HUES6 (cell line): ENCODE results near the gene VARS2.
"Not testable (repeated sequence)": the region's sequence is repeated elsewhere in the genome, so short reads cannot be mapped to it uniquely, and the experiment has no call there.

ENCODE experiments used
- H3K27ac ChIP-seq: 2 replicates; pipeline ENCODE4 v1.7.0; 2013; ENCODE audit warnings: low read depth, mild to moderate bottlenecking, low read length, inconsistent platforms
- H3K27me3 ChIP-seq: 2 replicates; pipeline ENCODE4 v1.6.1; 2013; ENCODE audit warnings: low read length; ENCODE audit not compliant: control insufficient read depth, insufficient read depth
- H3K36me3 ChIP-seq: 2 replicates; pipeline ENCODE4 v1.6.1; 2013; ENCODE audit warnings: low read length; ENCODE audit not compliant: control insufficient read depth, insufficient read depth
- H3K4me1 ChIP-seq: 2 replicates; pipeline ENCODE4 v1.6.1; 2013; ENCODE audit warnings: low read length; ENCODE audit not compliant: control insufficient read depth, insufficient read depth
- H3K4me3 ChIP-seq: 2 replicates; pipeline ENCODE4 v1.5.1; 2013; ENCODE audit warnings: low read depth, low read length
- H3K9ac ChIP-seq: one replicate; pipeline ENCODE4 v1.6.1; 2013; ENCODE audit warnings: mild to moderate bottlenecking, low read length
- H3K9me3 ChIP-seq: 2 replicates; pipeline ENCODE4 v1.6.1; 2013; ENCODE audit warnings: low read depth, low read length; ENCODE audit not compliant: control insufficient read depth, insufficient read depth

The VARS2 gene

GRCh38 chr6:30917041-30917440, 3.0 kb downstream of the VARS2 start:
- H3K4me3 ChIP-seq: no peak overlapping the region
- H3K27ac ChIP-seq: no peak overlapping the region
- H3K9ac ChIP-seq: no peak overlapping the region
- peaks cover 56% of the 10 kb centered on the region for H3K36me3 ChIP-seq
- H3K27me3 ChIP-seq: no peaks in the 10 kb centered on the region
- H3K9me3 ChIP-seq: no peaks in the 10 kb centered on the region
- peaks cover 22% of the 10 kb centered on the region for H3K4me1 ChIP-seq

- Histone ChIP-seq H3K27me3 (no peaks in the 10 kb centered on the region), H3K4me1 (peaks cover 26% of the 10 kb centered on the region), H3K27ac (no peak overlapping the region), H3K36me3 (peaks cover 56% of the 10 kb centered on the region), H3K9ac (no peak overlapping the region), H3K4me3 (no peak overlapping the region), H3K9me3 (no peaks in the 10 kb centered on the region)
Measured at GRCh38 chr6:30917487-30917886, 3.4 kb downstream of the VARS2 start.

DNA sequence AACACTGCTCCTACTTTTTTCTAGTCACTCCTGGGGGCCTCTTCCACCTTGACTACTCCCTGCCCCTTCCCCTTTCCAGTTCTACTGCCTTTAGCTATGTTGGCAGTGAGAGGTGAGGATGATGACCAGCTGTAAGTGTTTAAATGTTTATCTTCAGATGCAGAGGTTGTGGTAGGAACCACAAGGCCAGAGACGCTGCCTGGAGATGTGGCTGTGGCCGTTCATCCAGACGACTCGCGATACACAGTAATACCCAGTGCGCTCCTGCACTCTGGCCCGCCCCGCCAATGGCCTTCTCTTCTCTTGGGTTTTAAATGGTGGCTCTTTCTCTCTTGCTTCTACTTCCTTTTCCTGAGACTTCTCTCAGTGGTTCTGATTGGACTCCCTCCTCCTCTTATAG, 4.6 kb downstream of the VARS2 start:
- H3K36me3 ChIP-seq: peaks cover 65% of the 10 kb centered on the region
- H3K27ac ChIP-seq: no peak overlapping the region
- H3K9me3 ChIP-seq: no peaks in the 10 kb centered on the region
- no peak overlapping the region for H3K9ac ChIP-seq
- H3K27me3 ChIP-seq: no peaks in the 10 kb centered on the region
- H3K4me1 ChIP-seq: peaks cover 31% of the 10 kb centered on the region
- no peak overlapping the region for H3K4me3 ChIP-seq

DNA sequence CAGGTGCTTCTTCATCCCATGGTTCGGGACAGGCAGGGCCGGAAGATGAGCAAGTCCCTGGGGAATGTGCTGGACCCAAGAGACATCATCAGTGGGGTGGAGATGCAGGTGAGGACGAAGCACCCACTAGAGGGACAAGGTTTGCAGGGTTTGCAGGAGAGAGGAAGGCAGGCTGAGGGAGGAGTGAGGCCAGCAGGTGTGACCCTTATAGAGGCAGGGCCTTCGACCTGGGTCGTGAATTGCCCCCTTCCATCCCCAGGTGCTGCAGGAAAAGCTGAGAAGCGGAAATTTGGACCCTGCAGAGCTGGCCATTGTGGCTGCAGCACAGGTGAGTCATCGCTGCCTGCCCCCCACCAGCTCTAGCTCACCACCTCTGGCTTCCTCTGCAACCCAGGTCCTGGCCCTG, 8.4 kb downstream of the VARS2 start:
- H3K9ac ChIP-seq: no peak overlapping the region
- H3K27ac ChIP-seq: no peak overlapping the region
- peaks cover 17% of the 10 kb centered on the region; the same call in 1 of the 2 replicates for H3K4me1 ChIP-seq
- no peak overlapping the region for H3K4me3 ChIP-seq
- H3K27me3 ChIP-seq: no peaks in the 10 kb centered on the region
- H3K36me3 ChIP-seq: peaks cover 80% of the 10 kb centered on the region
- no peaks in the 10 kb centered on the region for H3K9me3 ChIP-seq

GRCh38 chr6:30924040-30924627, 10.1 kb downstream of the VARS2 start:
- H3K27me3 ChIP-seq, H3K9me3 ChIP-seq, H3K9ac ChIP-seq, H3K4me3 ChIP-seq, H3K27ac ChIP-seq: not testable (repeated sequence)
- Histone ChIP-seq H3K4me1 (peaks cover 17% of the 10 kb centered on the region; the same call in 1 of the 2 replicates), H3K36me3 (peaks cover 75% of the 10 kb centered on the region)

DNA sequence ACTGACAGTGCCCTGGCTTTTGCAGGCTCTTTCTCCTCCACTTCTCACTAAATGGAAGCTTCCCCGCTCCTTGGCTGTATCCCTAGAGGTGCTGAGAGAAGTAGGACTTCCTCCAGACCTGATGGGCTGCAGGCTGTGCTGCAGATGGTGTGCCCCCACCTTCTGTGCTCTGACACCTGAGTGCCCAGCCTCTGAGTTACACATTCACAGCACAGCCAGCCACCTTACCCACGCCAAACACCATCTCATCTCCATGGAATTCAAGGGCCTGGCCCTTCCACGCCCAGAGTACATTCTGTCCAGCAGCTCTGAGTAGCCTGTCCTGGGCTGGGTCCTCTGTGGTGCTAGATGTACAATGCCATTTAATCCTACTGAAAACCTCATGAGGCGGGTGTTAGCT, 12.6 kb downstream of the VARS2 start:
- Histone ChIP-seq H3K36me3 (peaks cover 53% of the 10 kb centered on the region), H3K27me3 (no peaks in the 10 kb centered on the region), H3K9me3 (peaks cover 7% of the 10 kb centered on the region), H3K9ac (no peak overlapping the region), H3K27ac (no peak overlapping the region), H3K4me3 (no peak overlapping the region), H3K4me1 (peaks cover 17% of the 10 kb centered on the region; the same call in 1 of the 2 replicates)

- H3K36me3 ChIP-seq: peaks cover 49% of the 10 kb centered on the region
- H3K27ac ChIP-seq, H3K4me3 ChIP-seq, H3K27me3 ChIP-seq, H3K9ac ChIP-seq, H3K9me3 ChIP-seq: not testable (repeated sequence)
- peaks cover 15% of the 10 kb centered on the region; the same call in 1 of the 2 replicates for H3K4me1 ChIP-seq
Measured at GRCh38 chr6:30927080-30927479, 13.0 kb downstream of the VARS2 start.

DNA sequence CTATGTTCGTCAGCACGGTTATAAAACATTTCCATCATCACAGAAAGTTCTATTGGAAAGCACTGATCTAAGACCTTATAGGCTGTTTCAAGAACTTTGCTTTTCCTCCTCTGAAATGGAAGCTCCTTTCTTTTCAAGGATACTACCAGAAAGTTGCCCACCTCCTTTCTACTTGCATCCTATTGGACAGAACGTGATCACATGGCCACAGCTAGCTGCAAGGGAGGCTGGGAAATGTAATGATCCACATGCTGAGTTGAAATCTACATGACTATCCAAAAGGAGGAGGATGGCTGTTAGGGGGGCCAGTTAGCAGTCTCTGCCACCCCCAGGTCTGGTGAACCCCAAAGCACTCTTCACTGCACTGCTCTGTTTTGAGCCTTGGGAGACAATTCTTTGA, 14.6 kb downstream of the VARS2 start:
- Histone ChIP-seq H3K27me3 (no peaks in the 10 kb centered on the region), H3K9ac (no peak overlapping the region), H3K36me3 (peaks cover 33% of the 10 kb centered on the region), H3K27ac (no peak overlapping the region), H3K4me1 (peaks cover under 1% of the 10 kb centered on the region; the same call in 1 of the 2 replicates), H3K4me3 (no peak overlapping the region), H3K9me3 (peaks cover 7% of the 10 kb centered on the region)

DNA sequence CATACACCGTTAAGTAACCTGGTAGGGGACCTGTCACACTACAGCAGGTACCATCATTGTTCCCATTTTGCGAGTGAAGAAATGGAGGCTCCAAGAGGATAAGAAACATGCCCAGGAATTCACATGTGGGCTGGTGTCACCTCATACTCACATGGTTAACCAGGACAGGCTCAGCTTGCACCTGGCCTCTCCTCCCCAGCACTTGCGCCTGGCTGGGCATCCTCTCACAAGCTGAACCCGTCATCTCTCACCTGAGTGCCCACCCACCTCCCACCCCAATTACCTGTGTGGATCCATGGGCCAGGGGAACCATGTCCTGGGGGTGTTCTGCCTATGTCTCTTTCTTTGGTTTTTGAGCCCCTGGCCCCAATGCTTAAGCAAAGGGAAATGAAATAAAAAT, 16.5 kb downstream of the VARS2 start:
- Histone ChIP-seq H3K9ac (no peak overlapping the region), H3K27me3 (no peaks in the 10 kb centered on the region), H3K27ac (no peak overlapping the region), H3K4me3 (no peak overlapping the region), H3K4me1 (no peaks in the 10 kb centered on the region), H3K9me3 (peaks cover 7% of the 10 kb centered on the region), H3K36me3 (peaks cover 19% of the 10 kb centered on the region)

DNA sequence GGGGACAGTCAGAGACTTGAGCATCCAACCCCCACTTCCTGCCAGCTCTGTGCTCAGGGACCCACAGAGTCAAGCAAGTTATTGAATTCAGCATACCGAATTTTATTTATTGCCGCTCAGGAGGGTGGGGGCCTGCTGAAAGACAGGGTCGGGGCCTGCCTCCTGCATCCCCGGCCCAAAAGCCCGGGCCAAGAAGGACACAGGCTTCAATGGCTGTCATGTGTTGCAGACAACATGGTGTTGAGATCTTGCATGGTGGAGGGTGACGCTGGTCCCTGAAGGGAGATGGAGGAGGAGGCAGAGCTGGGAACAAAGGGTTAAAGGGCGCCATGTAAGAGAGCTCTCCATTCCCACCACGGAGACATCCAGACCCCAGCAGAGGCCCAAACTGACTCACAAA, 17.2 kb downstream of the VARS2 start:
- no peaks in the 10 kb centered on the region for H3K27me3 ChIP-seq
- no peak overlapping the region for H3K27ac ChIP-seq
- 0 out of 2 replicates have a peak, but pooled peaks cover 1% of the 10 kb centered on the region for H3K4me1 ChIP-seq

GRCh38 chr6:30931969-30932645, 18.1 kb downstream of the VARS2 start, which contains the start of gene SFTA2:
Gene SFTA2, minus strand, starts transcription at chr6:30932170. Its CDS starts 74 bp downstream, at chr6:30932096.
- no peak within 1 kb of the TSS for H3K9ac ChIP-seq
- 0 out of 2 replicates have a peak, but pooled peaks cover 6% of the 10 kb centered on the region for H3K4me1 ChIP-seq
- no peak within 1 kb of the TSS for H3K4me3 ChIP-seq
- peaks cover 4% of the 10 kb centered on the region for H3K36me3 ChIP-seq
- H3K27me3 ChIP-seq: no peaks in the 10 kb centered on the region
- peaks cover 7% of the 10 kb centered on the region for H3K9me3 ChIP-seq
- H3K27ac ChIP-seq: no peak within 1 kb of the TSS

More for the DNA sequence above, 17.2 kb downstream of the VARS2 start:
- Histone ChIP-seq H3K9ac (no peak overlapping the region), H3K4me3 (no peak overlapping the region), H3K36me3 (peaks cover 11% of the 10 kb centered on the region), H3K9me3 (peaks cover 7% of the 10 kb centered on the region)
